GM12873 (cell line): ENCODE results near the gene CYTH4.

Experiments used
- TF ChIP-seq, protein P1 (sequence below): IDR thresholded peaks from 2 replicates; pipeline ENCODE4 v1.5.1; 2012; ENCODE audit warnings: low read depth, mild to moderate bottlenecking, moderate library complexity, low read length, control low read depth; ENCODE audit not compliant: insufficient read depth; ENCODE audit errors: missing control alignments

Gene CYTH4

DNA sequence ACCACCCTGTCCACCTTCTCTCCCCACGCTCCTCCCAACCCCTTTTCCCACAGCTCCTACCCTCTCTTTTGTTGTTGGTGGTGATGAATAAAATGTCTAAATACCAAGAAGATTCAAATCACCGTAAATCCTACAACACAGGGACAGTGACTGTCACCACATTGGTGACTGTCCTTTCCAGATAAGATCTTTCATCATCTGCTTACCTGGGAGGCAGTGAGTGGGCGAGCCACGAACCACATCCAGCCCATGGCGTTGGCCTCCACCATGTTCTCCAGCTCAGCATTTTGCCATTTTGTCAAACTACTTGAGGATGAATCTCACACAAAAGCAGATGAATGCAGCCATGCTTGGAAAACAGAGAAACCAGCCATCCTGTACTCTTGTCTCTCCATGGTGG lies 6.7 kb upstream of the CYTH4 start:
- TF ChIP-seq, protein P1, sequence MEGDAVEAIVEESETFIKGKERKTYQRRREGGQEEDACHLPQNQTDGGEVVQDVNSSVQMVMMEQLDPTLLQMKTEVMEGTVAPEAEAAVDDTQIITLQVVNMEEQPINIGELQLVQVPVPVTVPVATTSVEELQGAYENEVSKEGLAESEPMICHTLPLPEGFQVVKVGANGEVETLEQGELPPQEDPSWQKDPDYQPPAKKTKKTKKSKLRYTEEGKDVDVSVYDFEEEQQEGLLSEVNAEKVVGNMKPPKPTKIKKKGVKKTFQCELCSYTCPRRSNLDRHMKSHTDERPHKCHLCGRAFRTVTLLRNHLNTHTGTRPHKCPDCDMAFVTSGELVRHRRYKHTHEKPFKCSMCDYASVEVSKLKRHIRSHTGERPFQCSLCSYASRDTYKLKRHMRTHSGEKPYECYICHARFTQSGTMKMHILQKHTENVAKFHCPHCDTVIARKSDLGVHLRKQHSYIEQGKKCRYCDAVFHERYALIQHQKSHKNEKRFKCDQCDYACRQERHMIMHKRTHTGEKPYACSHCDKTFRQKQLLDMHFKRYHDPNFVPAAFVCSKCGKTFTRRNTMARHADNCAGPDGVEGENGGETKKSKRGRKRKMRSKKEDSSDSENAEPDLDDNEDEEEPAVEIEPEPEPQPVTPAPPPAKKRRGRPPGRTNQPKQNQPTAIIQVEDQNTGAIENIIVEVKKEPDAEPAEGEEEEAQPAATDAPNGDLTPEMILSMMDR, result no peak

DNA sequence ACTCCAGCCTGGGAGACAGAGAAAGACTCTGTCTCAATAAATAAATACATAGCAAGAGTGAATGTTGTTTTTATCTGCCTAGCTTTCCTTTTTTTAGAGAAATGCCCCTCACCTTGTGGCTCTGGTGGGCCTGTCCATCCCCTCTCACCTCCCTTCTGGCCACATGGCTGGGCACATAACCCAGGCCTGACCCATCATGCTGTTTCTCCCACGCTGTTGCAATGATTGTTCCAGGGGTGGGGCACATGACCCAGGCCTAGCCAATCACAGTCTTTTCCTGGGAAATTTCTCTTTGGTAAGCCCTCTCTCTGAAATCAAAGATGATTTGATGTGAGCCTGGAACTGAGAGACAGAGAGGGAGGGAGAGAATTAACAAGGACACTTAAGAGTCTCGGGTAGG lies 5.5 kb upstream of the CYTH4 start:
- TF ChIP-seq, protein P1, result no peak

DNA sequence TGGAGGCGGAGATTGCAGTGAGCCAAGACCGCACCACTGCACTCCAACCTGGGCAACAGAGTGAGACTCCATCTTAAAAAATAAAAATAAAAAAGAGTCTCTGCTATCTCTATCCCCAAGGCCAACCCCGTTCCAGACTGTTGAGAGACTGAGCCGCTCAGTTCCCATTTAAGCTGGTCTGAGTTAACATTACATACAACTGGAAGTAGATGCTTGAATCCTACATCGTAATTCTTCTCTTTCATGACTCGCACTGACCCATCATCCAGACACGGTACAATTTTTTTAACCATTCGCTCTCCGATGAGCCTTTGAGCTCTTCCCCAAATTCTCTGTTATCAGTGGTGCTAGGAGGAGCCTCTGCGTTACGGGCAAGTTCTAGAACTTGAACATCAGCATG lies 4.9 kb upstream of the CYTH4 start:
- TF ChIP-seq, protein P1, result no peak

DNA sequence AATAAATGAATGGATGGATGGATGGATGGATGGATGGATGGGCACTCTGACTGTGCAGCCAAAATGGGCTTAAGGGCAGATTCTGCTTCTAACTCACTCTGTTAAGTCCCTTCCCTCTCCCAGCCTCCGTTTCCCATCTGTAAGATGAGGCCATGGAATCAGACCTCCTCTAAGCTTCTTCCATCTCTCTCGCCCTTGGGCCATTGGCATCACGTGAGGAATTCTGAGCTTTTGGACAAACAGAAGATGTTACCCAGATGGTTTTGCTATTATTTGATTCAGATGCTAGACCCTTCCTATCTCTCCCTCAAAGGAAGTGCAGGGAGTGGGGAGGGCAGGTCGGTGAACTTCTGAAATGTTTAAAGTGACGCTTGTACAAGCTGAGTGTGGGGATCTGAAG lies 4.0 kb upstream of the CYTH4 start:
- TF ChIP-seq, protein P1, result no peak

DNA sequence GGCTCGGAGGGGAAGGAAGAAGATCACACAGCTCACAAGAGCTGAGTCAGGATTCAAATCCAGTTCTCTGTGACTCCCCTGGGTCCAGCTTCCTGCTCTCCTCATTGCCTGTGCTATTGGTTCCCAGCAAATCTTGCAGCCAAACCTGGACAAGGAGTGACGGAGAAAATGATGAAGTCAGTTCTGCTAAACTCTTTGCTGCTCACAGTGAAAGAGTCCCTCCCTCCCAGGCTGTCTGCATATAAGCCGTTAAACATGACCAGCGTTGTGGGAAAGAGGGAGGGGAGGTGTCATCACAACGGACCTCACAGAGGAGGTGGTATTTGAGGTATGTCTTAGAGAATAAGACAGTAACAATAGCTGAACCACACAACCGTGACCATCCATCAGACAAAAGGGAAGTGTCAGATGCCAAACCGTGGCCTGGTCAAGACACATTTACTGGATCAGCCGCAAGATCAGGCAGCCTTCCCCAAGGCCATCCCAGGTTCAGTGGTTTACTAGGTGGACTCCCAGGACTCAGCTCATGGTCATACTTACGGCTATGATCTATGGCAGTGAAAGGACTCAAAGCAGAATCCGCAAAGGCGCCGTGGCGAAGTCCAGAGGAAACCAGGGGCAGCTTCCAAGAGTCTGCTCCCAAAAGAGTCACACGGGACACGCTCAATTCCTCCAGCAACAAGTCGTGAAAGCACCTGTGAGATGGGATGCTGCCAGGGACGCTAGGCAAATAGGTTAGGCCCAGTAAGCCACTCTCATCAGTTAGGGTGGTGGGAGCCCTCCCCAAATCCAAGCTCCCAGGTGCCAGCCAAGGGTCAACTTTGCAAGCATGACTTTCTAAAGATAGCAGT lies 2.8 kb upstream of the CYTH4 start:
- TF ChIP-seq, protein P1, result no peak

DNA sequence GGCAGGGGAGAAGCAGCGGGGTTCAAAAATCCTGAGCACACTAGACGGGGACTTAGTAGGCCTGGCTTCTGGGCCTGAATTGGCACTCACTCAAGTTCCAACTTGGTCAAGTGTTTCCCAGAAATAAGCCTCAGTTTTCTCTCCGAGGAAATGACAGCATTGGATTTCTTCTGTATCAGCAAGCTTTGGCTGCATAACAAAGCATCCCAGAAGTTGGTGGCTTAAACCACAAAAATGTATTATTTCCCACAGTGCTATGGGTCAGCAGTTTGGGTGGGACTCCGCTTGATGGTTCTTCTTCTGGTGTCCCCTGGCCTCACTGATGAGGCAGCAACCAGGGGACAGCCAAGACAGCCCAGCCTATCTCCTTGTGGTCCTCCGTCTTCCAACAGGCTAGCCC lies 1.6 kb upstream of the CYTH4 start:
- TF ChIP-seq, protein P1, result no peak

DNA sequence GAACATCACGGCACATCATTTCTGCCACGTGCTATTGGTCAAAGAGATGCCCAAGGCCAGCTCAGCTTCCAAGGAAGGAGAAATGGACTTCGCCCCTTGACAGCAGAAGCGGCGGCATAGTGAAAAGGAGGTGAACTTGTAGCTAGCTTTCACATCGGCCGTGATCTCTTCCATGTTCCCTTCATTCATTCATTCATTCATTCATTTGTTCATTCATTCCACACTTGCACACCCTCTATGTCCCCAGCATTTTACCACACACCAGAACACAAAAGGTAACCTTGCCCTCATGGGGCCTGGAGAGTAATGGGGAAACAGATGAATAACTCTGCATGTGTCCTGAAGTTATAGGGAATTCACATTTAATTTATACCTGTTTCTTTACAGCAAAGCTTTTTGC lies 1.1 kb upstream of the CYTH4 start:
- TF ChIP-seq, protein P1, result no peak
